HT1080 (cell line): ENCODE results near the gene TRIM69. TPM values are rescaled to one million over a fixed set of nuclear protein-coding genes. Genes with fewer than 3 reads are reported as not detected.
"Not testable (repeated sequence)": the region's sequence is repeated elsewhere in the genome, so short reads cannot be mapped to it uniquely, and the experiment has no call there.

Source experiments
- DNase-seq: peaks from one replicate; pipeline ENCODE4 v3.0.0-alpha.2; 2015; ENCODE audit warnings: low read depth
- total RNA-seq: library from RNA; depleted of rRNA; stranded (reverse); fragments of >200 nt; shearing (Covaris generic); gene quantifications from 2 replicates; pipeline ENCODE4 v1.2.3, GENCODE V29; 2014

TRIM69 gene
- total RNA-seq, 1 experiment from 2014 or later = 7.1 TPM

DNA sequence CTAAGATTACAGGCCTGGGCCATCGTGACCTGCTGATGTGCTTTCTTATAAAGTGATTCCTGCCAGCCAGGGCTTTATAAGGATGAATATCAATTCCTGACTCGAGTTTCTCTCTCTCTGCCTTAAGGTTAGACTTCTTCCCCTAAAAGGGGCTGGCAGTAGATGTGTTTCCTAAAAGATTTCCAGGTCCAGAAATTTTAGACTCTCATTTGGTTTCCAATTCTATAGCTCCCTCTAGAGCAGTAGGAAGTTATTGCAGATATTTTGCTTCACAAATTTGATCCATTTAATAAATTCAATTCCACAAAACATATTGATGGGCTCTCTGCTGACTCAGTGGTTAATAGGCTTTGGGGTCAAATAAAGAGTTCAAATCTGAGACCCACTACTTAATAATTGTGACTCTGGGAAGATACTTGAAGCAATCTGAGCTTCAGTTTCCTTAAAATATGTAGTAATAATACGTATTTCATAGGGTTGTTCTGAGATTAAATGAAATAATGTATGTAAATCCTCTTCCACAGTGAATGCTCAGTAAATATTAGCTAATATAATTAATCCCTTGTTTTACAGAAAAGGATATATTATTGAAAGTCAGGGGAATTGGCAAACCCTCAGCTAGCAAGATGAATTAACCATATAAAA lies 2.1 kb downstream of the TRIM69 start:
- peak; percentile 56 for DNase-seq

DNA sequence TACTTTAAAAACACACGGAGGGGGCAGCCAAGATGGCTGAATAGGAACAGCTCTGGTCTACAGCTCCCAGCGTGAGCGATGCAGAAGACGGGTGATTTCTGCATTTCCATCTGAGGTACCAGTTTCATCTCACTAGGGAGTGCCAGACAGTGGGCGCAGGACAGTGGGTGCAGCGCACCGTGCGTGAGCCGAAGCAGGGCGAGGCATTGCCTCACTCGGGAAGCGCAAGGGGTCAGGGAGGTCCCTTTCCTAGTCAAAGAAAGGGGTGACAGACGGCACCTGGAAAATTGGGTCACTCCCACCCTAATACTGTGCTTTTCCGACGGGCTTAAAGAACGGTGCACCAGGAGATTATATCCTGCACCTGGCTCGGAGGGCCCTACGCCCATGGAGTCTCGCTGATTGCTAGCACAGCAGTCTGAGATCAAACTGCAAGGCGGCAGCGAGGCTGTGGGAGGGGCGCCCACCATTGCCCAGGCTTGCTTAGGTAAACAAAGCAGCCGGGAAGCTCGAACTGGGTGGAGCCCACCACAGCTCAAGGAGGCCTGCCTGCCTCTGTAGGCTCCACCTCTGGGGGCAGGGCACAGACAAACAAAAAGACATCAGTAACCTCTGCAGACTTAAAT lies 3.0 kb downstream of the TRIM69 start:
- not testable (repeated sequence) for DNase-seq

DNA sequence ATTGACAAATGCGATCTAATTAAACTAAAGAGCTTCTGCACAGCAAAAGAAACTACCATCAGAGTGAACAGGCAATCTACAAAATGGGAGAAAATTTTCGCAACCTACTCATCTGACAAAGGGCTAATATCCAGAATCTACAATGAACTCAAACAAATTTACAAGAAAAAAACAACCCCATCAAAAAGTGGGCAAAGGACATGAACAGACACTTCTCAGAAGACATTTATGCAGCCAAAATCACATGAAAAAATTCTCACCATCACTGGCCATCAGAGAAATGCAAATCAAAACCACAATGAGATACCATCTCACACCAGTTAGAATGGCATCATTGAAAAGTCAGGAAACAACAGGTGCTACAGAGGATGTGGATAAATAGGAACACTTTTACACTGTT lies 7.1 kb downstream of the TRIM69 start:
- not testable (repeated sequence) for DNase-seq

DNA sequence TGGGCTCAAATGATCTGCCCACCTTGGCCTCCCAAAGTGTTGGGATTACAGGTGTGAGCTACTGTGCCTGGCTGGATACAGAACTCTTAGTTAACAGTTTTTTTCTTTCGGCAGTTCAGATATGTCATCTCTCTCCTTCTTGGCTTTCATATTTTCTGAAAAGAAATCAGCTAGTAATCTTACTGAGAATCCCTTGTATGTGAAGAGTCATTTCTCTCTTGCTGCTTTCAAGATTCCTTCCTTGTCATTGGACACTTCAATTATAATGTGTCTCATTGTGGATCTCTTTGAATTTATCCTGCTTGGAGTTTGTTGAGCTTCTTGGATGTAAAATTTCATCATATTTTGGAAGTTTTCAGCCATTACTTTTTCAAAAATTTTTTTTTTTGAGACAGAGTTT lies 17.0 kb downstream of the TRIM69 start:
- no peak for DNase-seq

DNA sequence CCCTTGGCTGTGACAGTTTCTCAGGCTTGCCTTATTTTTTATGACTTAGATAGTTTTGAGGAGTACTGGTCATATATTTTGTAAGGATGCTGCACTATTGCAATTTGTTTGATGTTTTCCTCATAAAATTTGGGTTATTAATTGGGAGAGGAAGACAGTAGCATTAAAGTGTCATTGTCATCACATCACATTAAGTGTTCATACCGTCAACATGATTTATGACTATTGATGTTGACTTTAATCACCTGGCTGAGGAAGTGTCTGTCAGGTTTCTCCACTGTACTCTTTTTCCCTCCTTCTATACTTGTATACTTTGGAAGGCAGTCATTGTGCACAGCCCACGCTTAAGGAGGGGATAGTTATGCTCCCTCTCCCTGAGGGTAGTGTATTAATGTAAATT lies 26.9 kb downstream of the TRIM69 start:
- no peak for DNase-seq

DNA sequence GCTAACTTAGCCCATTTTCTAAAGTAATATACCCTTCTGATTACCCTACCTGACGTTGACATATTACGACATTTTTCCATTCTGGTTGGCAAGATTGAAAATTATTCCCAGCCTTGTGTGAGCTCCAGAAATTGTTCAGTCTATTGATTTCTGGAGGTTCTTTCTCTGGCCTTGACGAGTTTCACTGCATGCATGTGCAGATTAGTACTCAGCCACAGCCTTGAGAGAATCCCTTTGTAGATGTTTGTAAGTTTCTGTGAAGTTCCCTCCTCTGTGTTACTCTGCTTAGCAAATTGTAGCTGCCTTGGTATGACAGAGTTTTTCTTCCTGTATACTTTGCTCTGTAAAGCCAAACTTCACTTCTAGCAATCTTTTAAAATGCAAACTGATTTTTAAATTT lies 27.5 kb downstream of the TRIM69 start:
- no peak for DNase-seq

DNA sequence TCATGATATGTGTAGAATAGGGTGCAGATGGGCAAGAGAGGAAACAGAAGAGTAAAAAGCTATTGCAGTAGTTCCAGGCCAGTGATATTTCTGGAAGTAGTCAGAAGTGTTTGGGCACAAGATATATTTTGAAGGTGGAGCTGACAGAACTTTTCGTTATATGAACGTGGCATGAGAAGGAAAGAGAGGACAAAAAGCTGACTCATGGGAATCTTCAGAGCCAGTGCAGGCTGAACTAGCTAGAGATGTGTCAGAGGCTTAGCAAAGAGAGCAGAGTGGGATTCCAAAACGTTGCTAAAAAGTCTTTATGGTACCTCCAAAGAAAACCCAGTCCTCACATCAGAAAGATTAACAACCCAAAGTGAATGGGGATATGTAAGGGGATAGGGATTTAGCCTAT lies 28.7 kb downstream of the TRIM69 start:
- no peak for DNase-seq

DNA sequence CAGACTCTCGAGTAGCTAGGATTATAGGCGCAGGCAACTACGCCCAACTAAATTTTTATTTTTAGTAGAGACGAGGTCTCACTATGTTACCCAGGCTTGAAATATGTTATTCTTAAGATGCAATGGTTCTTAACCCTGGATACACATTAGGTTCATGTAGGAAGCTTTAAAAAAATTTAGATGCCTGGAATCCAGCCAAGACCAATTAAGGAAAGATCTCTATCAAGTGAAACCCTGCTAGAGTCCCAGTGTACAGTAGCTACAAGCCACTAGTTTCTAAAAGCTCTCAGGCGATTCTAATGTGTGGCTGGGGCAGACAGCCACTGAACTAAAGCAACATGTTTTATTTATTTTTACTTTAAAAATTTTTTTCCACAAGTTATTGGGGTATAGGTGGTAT lies 33.2 kb downstream of the TRIM69 start:
- DNase-seq = no peak

DNA sequence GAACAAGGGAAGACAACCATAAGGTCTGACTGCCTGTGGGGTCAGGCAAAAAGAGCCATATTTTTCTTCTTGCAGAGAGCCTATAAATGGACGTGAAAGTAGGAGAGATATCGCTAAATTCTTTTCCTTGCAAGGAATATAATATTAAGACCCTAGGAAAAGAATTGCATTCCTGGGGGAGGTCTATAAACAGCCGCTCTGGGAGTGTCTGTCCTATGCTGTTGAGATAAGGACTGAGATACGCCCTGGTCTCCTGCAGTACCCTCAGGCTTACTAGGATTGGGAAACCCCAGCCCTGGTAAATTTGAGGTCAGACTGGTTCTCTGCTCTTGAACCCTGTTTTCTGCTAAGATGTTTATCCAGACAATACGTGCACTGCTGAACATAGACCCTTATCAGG lies 34.4 kb downstream of the TRIM69 start:
- DNase-seq = not testable (repeated sequence)

DNA sequence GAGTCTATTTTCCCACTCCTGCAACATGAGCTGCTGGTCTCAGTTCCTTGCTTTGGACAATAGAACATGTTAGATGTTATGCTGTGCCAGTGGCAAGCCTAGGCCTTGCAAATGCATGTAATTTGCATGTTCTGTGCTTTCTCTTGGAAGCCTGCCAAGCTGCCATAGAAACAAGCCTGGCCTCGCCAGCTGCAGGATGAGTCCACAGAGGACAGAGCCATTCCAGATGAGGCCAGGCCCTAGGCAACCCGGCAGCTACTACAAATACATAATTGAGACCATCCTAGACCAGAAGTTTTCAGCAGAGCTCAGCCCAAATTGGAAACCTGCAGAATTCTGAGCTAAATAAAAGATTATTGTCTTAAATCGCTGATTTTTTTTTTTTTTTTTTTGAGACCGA lies 39.6 kb downstream of the TRIM69 start:
- DNase-seq = no peak

DNA sequence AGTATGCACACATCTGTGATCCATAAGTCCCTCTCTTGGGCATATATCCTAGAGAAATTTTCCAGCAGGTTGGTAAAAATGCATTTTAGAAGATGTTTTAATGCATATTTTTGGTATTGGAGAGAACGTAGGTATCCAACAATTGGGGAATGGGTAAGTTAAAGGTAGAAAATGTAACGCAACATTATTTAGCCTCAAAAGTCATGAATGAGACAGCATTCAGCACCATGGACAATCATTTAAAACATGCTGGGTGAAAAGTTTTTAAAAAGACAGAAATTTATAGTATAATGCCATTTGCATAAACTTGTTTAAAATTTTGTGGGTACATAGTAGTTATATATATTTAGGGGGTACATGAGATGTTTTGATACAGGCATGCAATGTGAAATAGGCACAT lies 43.4 kb downstream of the TRIM69 start:
- DNase-seq = no peak

DNA sequence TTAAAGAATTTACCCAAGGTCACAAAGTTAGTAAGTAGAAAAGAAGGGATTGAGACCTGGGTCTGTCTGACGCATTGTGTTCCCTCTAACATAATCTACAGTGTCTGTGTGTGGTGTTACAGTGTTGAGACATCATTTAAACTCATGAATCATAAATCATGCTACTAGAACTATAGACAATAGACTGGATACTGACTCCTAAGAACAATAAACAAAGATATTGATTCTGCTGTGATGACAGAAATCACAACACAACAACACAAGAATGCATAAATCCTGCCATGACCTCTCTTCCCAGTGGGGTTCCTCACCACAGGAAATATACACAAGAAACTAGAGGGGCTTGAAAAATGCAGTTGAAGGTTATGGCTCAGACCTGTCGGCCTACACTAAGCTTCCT lies 44.3 kb downstream of the TRIM69 start:
- DNase-seq = no peak

DNA sequence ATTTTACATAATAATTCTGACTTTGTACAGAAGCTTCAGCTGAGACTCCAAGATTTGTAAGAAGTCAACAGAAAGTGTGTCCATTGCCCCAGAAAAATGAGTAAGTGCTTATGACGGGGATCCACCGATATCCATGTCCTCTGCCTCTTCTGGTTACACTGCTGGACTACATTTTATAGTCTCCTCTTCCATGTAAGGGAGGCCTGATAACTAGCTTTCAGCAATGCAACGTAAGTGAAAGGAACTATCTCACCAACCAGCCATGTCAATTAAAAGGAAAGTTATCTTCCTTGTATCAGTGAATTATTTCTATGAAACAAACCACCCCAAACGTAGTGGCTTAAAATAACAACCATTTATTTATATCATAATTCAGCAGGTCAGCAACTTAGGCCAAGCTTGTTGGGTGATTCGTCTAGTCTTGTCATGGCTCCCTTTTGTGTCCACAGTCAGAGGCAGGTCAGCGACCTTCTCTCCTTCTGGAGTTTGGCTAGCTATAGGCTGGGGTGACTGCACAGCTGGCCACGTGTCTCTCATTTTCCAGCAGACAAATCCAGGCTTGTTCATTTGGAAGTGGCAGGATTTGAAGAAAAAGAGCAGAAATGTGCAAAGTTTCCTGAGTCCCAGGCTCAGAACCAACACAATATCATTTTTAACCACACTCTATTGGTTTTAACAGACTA lies 44.9 kb downstream of the TRIM69 start:
- DNase-seq = no peak

DNA sequence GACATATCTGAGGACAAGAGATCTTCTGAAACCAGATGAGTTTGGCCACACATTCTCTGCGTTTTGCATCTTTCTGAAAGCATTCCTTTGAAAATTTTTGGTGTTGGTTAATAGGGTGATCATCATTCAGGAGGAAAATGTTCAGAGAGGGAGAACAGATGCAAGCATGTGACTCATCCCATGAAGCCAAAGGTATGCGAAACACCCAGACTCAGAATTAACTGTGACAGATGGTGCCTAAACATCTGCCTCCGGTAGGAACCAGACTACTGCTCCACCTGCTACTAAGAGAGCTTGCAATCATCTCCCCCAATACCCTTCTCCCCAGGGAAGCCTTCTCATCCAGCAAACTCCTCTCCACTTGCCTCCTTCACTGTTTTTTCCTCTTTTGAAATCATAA lies 46.2 kb downstream of the TRIM69 start:
- DNase-seq = no peak

DNA sequence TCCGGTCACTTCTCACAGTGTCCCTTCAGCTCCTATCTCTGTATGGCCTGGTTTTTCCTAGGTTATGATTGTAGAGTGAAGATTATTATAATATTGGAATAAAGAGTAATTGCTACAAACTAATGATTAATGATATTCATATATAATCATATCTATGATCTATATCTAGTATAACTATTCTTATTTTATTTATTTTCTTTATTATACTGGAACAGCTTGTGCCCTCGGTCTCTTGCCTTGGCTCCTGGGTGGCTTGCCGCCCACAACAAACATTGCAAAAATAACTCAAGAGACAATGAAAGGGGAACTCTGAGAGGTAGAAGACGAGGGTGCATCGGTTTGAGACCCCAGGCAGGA lies 48.6 kb downstream of the TRIM69 start:
- not testable (repeated sequence) for DNase-seq

DNA sequence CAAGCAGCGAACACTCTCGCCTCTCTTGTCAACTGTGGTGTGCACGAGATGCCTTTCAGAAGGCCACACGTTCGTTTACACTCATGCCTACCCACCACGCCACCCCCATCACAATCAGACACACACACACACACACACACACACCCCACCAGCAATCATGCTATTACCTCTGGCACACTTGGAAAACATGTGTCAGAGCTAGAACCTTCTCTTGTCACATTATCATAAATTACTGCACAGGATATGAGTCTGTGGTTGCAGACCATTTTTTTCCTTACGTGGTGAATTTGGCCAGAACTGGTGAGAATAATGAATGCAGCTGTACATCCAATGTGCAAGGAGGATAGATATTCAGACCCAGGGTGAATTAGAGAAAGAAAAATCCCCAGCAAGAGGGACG lies 52.4 kb downstream of the TRIM69 start:
- DNase-seq = peak; percentile 52

DNA sequence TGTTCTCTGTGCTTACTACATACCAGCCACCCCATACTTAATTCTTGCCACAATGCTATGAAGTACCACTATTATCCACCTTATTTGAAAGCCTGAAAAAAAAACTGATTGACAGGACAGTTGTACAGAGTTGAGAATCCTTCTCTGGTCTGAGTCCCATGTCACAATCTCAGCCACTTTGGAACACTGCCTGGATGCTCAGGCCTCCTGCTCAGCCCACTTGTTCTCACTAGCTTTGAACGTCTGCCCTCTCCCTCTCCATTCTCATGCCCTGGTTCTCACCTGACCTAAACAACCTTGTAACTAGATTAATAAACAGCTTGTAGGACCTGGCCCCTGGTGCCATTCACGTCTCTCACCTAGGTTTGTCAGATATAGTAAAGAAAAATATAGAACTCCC lies 53.9 kb downstream of the TRIM69 start:
- DNase-seq = no peak

DNA sequence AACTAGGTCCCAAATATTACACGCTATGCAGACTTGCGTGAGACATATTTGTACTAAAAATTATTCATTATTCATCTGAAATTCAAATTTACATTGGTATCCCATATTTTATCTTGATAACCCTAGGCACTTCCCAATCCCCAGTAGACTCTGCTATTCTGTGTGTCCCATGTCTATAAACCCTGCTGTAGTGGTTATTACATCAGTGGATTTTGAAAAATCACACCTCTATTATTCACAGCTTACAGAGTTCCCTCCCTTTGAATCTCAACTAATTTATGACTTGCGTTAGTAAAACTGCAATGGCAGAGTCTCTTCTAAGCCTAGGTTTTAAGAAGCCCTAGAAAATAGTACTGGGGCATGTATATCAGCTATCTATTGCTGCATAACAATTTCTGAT lies 54.3 kb downstream of the TRIM69 start:
- no peak for DNase-seq

DNA sequence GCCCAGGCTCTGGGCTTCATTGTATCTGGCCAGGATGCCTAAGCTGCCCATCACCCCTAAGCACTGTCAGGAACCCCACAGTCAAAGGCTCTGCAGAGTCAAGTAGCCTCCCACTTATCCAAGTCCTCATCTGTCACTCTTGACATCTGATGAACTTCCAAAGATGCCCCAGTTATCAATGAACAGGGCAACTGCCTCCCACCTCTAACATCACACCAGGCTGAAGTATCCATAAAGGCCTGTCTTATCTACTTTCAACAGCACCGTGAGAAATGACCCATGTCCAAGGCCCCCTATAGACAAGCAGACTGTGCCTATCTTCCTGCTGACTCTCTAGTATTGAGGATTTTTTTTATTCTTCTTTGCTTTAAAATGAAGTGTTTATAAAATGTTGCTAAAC lies 56.4 kb downstream of the TRIM69 start:
- DNase-seq = no peak

DNA sequence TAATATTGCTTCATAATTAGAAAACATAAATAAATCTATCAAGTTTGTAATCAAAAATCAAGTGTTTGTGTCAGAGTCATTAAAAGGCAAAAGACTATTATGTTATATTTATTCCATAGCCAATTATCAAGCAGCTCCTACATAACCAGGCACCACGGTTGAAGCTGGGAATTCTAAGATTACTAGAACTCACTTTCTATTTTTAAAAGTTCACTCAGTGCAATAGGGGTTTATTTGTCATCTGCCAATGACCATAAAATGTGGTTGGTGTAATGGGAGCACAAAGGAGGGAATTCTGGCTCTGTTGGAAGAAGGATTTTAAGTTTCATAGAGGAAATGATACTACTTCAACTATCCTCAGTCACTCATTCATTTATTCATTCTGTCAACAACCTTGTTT lies 57.7 kb downstream of the TRIM69 start:
- no peak for DNase-seq

DNA sequence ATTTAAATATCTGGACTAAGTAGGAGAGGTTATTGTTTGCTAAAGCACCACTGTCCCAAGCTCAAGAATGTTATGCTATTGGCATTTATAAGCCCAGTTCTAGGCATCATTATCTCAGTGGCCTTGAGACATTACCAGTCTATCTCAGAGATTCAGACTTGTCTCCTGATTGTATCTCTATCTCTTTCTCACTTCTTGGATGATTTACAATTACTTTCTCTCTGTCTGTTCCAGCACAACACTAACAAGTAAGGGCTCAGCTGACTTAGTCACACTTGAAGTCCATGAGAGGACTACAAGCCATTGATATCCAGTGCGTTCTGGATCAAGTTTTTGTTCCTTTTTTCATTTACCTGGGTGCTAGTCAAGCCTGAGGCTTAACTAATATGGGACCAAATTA lies 60.2 kb downstream of the TRIM69 start:
- no peak for DNase-seq

DNA sequence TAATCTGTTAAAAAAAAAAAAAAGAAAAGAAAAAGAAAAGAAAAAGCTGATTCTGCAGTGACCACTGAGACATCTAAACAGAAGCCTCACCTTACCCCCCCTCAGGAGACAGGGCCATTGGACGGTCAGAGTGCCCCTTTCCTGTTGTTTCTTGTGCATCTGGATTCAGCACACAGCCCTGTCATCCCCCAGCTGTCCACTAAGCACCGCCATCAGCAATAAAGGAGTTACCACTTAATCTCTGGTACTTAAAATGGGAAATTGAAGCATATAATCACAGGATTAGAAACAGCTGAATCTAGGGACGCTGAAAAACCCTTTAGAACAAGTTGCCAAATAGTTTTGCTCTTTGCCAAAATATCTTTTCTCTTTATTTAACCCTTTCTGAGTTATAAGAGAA lies 62.5 kb downstream of the TRIM69 start:
- DNase-seq = no peak

DNA sequence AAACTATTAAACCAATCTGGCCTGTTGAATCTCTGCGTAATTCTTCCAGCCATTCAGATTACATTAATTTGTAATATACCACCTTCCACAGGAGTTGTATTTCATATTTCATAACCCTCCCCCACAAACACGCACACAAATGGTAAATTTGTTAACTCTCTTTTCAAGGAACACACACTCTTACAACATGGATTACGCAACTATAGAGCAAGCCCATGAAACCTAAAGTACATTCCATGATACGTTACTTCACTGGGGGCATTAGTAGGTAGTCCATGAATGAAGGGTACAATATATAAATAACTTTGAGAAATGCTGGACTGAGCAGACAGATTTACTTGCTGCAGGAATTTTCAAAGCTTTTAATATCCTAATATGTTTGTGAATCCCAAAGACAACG lies 65.0 kb downstream of the TRIM69 start:
- DNase-seq = no peak
